Measurements from ENCODE around the gene USP12. TPM values are rescaled to one million over a fixed set of nuclear protein-coding genes. Genes with fewer than 3 reads are reported as not detected.
"Not testable (repeated sequence)": the region's sequence is repeated elsewhere in the genome, so short reads cannot be mapped to it uniquely, and the experiment has no call there.

The USP12 gene
- total RNA-seq, 4 donors from 2014 or later = 16.9 to 26.7 (median 22.6) TPM

DNA sequence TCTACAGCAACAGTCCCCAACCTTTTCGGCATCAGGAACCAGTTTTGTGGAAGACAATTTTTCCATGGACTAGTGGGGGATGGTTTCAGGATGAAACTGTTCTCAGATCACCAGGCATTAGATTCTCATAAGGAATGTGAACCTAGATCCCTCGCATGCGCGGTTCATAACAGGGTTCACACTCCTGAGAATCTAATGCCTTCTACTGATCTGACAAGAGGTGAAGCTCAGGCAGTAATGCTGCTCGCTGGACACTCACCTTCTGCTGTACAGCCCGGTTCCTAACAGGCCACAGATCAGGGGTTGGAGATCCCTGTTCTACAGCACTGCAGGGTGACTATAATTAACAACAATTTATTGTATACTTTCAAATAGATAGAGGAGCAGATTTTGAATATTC lies 21.9 kb downstream of the USP12 start:
- Histone ChIP-seq H3K9me3 (peaks cover 0 to 2% (median 0%) of the 10 kb centered on the region in 4 donors), H3K27ac (no peak overlapping the region), H3K36me3 (no peaks in the 10 kb centered on the region), H3K4me1 (peaks cover 0 to 23% (median 2%) of the 10 kb centered on the region in 4 donors), H3K27me3 (no peaks in the 10 kb centered on the region), H3K4me3 (no peak overlapping the region)
- TF ChIP-seq POLR2A (IDR thresholded peaks at IDR 0.05) (no peak), EP300 (IDR thresholded peaks at IDR 0.05) (no peak)
- TF ChIP-seq, protein P1, sequence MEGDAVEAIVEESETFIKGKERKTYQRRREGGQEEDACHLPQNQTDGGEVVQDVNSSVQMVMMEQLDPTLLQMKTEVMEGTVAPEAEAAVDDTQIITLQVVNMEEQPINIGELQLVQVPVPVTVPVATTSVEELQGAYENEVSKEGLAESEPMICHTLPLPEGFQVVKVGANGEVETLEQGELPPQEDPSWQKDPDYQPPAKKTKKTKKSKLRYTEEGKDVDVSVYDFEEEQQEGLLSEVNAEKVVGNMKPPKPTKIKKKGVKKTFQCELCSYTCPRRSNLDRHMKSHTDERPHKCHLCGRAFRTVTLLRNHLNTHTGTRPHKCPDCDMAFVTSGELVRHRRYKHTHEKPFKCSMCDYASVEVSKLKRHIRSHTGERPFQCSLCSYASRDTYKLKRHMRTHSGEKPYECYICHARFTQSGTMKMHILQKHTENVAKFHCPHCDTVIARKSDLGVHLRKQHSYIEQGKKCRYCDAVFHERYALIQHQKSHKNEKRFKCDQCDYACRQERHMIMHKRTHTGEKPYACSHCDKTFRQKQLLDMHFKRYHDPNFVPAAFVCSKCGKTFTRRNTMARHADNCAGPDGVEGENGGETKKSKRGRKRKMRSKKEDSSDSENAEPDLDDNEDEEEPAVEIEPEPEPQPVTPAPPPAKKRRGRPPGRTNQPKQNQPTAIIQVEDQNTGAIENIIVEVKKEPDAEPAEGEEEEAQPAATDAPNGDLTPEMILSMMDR (IDR thresholded peaks at IDR 0.05) = no peak
- no peak for DNase-seq (ENCODE audit: low spot score in 2 of 2)
- WGBS, 2 donors = 89 to 92% methylated on average over 6 of the region's 6 CpGs

DNA sequence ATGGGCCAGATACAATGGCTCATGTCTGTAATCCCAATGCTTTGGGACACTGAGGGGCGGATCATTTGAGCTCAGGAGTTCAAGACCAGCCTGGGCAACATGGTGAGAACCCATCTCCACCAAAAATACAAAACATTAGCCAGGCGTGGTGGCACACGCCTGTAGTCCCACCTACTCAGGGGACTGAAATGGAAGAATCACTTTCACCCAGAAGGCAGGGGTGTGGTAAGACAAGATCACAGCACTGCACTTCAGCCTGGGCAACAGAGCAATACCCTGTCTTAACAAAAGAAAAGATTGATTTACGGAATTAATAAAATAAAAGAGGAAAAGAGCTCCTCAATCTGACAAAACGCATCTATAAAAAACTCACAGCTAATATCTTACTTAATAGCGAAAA lies 22.7 kb downstream of the USP12 start:
- TF ChIP-seq EP300 (IDR thresholded peaks at IDR 0.05) (no peak), POLR2A (IDR thresholded peaks at IDR 0.05) (no peak)
- TF ChIP-seq, protein P1 (IDR thresholded peaks at IDR 0.05) = no peak
- no peak overlapping the region for H3K27ac ChIP-seq
- H3K9me3 ChIP-seq = peaks cover 0 to 4% (median 0%) of the 10 kb centered on the region in 4 donors
- H3K4me3 ChIP-seq = no peak overlapping the region
- H3K36me3 ChIP-seq = no peaks in the 10 kb centered on the region
- 91 to 94% methylated on average over 6 of the region's 6 CpGs for WGBS, 2 donors
- DNase-seq (ENCODE audit: low spot score in 2 of 2) = no peak
- H3K4me1 ChIP-seq = peaks cover 0 to 23% (median 2%) of the 10 kb centered on the region in 4 donors
- no peaks in the 10 kb centered on the region for H3K27me3 ChIP-seq

DNA sequence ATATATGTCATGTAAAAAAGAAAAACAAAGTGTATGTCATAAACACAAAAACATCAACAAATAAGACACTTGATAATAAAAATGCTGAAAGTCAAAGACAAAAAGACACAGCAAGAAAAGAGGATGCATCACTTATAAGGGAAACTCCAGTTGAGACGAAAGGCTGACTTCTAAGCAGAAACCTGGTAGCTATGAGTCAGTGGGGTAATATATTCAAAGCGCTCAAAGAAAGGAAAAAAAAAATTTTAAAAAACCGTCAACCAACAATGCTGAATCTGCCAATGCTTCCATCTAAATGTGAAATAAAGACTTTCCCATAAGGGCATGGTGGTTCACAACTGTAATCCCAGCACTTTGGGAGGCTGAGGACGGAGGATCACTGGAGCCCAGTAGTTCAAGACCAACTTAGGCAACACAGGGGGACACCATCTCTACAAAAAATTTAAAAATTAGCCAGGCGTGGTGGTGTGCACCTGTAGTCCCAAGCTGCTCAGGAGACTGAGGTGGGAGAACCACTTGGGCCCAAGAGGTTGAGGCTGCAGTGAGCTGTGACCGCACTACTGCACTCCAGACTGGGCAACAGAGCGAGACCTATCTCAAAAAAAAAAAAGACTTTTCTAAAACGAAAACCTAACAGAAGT lies 24.0 kb downstream of the USP12 start:
- TF ChIP-seq, protein P1 (IDR thresholded peaks at IDR 0.05) = no peak
- no peak for TF ChIP-seq POLR2A (IDR thresholded peaks at IDR 0.05)
- TF ChIP-seq EP300 (IDR thresholded peaks at IDR 0.05) = no peak
- peaks cover 0 to 23% (median 2%) of the 10 kb centered on the region in 4 donors for H3K4me1 ChIP-seq
- no peak for DNase-seq (ENCODE audit: low spot score in 2 of 2)
- peaks cover 0 to 14% (median 0%) of the 10 kb centered on the region in 4 donors for H3K9me3 ChIP-seq
- WGBS, 2 donors = 86 to 90% methylated on average over 8 of the region's 8 CpGs
- peaks cover 0 to 4% (median 0%) of the 10 kb centered on the region in 3 donors for H3K36me3 ChIP-seq
- H3K27me3 ChIP-seq = no peaks in the 10 kb centered on the region
- no peak overlapping the region for H3K27ac ChIP-seq
- no peak overlapping the region for H3K4me3 ChIP-seq

DNA sequence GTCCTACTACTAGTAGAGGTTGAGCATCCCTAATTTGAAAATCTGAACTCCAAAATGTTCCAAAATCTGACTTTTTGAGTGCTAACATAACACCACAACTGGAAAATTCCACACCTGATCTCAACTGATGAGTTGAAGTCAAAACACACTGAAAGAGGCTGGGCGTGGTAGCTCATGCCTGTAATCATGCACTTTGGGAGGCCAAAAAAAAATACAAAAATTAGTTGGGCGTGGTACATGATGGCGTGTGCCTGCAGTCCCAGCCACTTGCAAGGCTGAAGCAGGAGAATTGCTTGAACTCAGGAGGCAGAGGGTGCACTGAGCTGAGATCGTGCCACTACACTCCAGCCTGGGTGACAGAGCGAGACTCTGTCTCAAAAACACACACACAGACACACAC lies 29.9 kb downstream of the USP12 start:
- peaks cover 0 to 9% (median 0%) of the 10 kb centered on the region in 3 donors for H3K36me3 ChIP-seq
- TF ChIP-seq, protein P1 (IDR thresholded peaks at IDR 0.05) = no peak
- TF ChIP-seq EP300 (IDR thresholded peaks at IDR 0.05) = no peak
- TF ChIP-seq POLR2A (IDR thresholded peaks at IDR 0.05) = no peak

GRCh38 chr13:27141159-27141558 lies 30.5 kb downstream of the USP12 start:
- not testable (repeated sequence) for H3K27ac ChIP-seq; H3K36me3 ChIP-seq; H3K27me3 ChIP-seq; H3K4me3 ChIP-seq; DNase-seq (ENCODE audit: low spot score in 2 of 2)
- H3K4me1 ChIP-seq = peaks cover 0 to 20% (median 0%) of the 10 kb centered on the region in 4 donors
- WGBS, 2 donors = 99% methylated on average over 5 of the region's 5 CpGs
- peaks cover 0 to 22% (median 0%) of the 10 kb centered on the region in 4 donors for H3K9me3 ChIP-seq

More for the DNA sequence above, 29.9 kb downstream of the USP12 start:
- Histone ChIP-seq H3K9me3 (peaks cover 0 to 22% (median 0%) of the 10 kb centered on the region in 4 donors), H3K4me3 (no peak overlapping the region), H3K4me1 (peaks cover 0 to 24% (median 0%) of the 10 kb centered on the region in 4 donors), H3K27ac (no peak overlapping the region), H3K27me3 (no peaks in the 10 kb centered on the region)
- 87 to 94% methylated on average over 5 of the region's 5 CpGs for WGBS, 2 donors
- DNase-seq (ENCODE audit: low spot score in 2 of 2) = no peak

All from tibial nerve (tissue), 4 donors.